ENCODE results near the gene UGT1A8.

DNA sequence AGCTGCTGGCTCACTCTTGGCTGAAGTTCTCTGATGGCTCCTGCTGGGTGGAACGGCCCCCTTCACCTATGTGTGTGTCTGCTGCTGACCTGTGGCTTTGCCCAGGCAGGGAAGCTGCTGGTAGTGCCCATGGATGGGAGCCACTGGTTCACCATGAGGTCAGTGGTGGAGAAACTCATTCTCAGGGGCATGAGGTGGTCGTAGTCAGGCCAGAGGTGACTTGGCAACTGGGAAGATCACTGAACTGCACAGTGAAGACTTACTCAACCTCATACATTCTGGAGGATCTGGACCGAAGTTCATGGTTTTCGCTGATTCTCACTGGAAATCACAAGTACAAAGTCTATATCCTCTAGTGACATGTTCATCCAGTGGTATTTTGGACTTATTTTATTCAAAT lies 13.9 kb upstream of the UGT1A8 start:
- TF ChIP-seq, protein P1, sequence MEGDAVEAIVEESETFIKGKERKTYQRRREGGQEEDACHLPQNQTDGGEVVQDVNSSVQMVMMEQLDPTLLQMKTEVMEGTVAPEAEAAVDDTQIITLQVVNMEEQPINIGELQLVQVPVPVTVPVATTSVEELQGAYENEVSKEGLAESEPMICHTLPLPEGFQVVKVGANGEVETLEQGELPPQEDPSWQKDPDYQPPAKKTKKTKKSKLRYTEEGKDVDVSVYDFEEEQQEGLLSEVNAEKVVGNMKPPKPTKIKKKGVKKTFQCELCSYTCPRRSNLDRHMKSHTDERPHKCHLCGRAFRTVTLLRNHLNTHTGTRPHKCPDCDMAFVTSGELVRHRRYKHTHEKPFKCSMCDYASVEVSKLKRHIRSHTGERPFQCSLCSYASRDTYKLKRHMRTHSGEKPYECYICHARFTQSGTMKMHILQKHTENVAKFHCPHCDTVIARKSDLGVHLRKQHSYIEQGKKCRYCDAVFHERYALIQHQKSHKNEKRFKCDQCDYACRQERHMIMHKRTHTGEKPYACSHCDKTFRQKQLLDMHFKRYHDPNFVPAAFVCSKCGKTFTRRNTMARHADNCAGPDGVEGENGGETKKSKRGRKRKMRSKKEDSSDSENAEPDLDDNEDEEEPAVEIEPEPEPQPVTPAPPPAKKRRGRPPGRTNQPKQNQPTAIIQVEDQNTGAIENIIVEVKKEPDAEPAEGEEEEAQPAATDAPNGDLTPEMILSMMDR (IDR thresholded peaks at IDR 0.05; ENCODE audit: low read length), result no peak
- TF ChIP-seq EZH2phosphoT487 (IDR thresholded peaks at IDR 0.05; ENCODE audit: low read length), result no peak
